CD4-positive, alpha-beta T cell treated with Interleukin-21 for 1 hour (primary cell): Measurements from ENCODE around the gene PLCB1.
"Not testable (repeated sequence)": the region's sequence is repeated elsewhere in the genome, so short reads cannot be mapped to it uniquely, and the experiment has no call there.

Experiments
- DNase-seq: peaks from one replicate; pipeline ENCODE4 v3.0.0-alpha.2; 2020

The PLCB1 gene

GRCh38 chr20:8335495-8336195 is 203.6 kb downstream of the PLCB1 start:
- no peak for DNase-seq

- no peak for DNase-seq
Measured at GRCh38 chr20:8339349-8339748, 207.3 kb downstream of the PLCB1 start.

- no peak for DNase-seq
Measured at GRCh38 chr20:8342391-8342790, 210.3 kb downstream of the PLCB1 start.

DNA sequence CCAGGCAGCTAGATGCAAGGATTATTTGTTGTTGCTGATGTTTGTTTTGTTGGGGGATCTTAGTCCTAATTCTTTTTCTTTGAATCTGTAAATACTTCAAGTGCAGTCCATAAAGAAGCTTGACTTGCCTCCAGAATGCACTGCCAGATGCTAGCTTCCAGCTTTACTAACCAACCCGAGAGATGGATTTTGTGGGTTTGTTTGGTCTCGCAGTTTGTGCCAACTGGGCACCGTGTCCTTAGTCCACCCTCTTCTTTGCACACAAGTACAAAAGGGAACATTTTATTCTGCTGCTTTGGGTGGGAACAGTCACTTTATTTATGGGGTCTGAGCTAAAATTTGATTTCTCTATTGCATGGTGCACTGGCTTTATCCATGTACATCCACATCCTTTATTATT is 212.0 kb downstream of the PLCB1 start:
- DNase-seq: no peak

- DNase-seq: no peak
Measured at GRCh38 chr20:8344631-8345030, 212.6 kb downstream of the PLCB1 start.

GRCh38 chr20:8346700-8347270 is 214.7 kb downstream of the PLCB1 start:
- no peak for DNase-seq

- not testable (repeated sequence) for DNase-seq
Measured at GRCh38 chr20:8350225-8350624, 218.2 kb downstream of the PLCB1 start.

DNA sequence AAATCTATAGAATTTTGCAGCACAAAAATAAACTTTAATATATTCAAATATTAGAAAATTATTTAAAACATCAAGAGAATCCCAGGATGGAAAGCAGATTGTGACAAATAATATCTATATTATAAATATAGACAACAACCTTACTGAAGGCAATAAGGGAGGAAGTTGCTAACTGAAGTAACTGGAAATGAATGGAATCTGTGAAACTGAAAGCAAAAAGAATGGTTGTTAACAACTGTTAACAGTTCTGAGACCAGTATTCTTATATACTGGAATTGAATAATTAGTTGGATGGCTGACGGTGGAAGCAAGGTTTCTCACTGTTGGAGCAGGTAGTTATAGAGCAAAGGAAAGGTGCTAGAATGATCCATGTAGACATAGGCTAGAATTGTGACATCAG is 220.4 kb downstream of the PLCB1 start:
- no peak for DNase-seq

DNA sequence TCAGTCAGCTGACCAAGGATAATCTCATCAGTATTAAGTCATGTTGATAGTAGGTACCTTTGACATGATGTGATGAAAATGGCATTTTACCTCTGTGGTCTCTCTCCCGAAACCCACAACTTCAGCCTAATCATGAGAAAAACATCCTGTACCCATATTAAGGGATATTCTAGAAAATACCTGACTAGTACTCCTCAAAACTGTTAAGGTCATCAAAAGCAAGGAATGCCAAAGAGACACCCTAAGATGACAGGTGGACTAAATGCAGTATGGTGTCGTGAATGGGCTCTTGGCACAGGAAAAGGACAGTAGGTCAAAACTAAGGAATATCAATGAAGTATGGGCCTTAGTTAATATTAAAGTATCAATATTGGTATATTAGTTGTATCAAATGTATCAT is 221.4 kb downstream of the PLCB1 start:
- DNase-seq: no peak

- DNase-seq: no peak
Measured at GRCh38 chr20:8355453-8355852, 223.4 kb downstream of the PLCB1 start.

- no peak for DNase-seq
Measured at GRCh38 chr20:8356806-8357205, 224.7 kb downstream of the PLCB1 start.

GRCh38 chr20:8357703-8358102 is 225.6 kb downstream of the PLCB1 start:
- no peak for DNase-seq

- DNase-seq: no peak
Measured at GRCh38 chr20:8360035-8360434, 228.0 kb downstream of the PLCB1 start.

GRCh38 chr20:8361006-8361652 is 229.1 kb downstream of the PLCB1 start:
- no peak for DNase-seq

GRCh38 chr20:8361779-8362178 is 229.7 kb downstream of the PLCB1 start:
- DNase-seq: no peak

- no peak for DNase-seq
Measured at GRCh38 chr20:8362457-8362856, 230.4 kb downstream of the PLCB1 start.

GRCh38 chr20:8363970-8364733 is 232.1 kb downstream of the PLCB1 start:
- no peak for DNase-seq

- no peak for DNase-seq
Measured at GRCh38 chr20:8364734-8365078, 232.6 kb downstream of the PLCB1 start.

DNA sequence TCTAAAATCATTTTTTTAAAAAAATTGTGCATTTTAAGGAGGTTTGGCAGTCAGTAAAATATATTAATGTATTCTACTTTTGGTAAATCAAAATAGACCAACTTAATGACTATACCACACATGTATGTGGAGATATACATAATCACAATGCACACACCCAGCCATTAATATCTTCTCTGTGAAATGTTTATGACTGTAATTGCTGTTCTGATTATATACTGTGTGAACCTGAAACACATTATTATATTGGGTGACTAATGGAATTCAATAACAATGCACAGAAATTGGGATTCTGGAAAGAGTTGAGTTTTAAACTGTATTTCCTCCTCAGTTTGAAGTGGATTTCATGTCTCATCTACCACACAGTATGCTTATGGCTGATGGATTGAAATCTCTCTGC is 233.6 kb downstream of the PLCB1 start:
- no peak for DNase-seq

- DNase-seq: no peak
Measured at GRCh38 chr20:8366303-8366923, 234.3 kb downstream of the PLCB1 start.

- no peak for DNase-seq
Measured at GRCh38 chr20:8367689-8368088, 235.6 kb downstream of the PLCB1 start.

DNA sequence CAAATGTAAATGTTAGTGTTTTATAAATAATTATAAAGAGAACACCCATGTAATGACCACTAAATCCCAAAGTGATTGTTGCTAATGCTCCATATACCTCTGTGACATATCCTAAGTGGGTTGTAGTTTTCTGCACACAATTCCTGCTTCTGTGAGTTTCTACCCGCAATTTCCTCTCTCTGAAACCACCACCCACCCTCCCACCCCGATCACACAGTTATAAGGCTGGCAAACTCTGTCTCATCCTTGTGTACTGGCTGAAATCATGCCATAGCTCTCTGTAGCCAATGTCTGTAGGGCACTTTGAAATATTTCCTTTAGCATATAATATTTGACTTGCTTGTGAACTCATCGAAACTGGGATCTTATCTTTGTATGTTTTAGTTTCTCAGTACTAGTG is 236.6 kb downstream of the PLCB1 start:
- DNase-seq: no peak

- DNase-seq: no peak
Measured at GRCh38 chr20:8369311-8369710, 237.2 kb downstream of the PLCB1 start.
